ENCODE measurements around the gene SHISA6.

The SHISA6 gene

DNA sequence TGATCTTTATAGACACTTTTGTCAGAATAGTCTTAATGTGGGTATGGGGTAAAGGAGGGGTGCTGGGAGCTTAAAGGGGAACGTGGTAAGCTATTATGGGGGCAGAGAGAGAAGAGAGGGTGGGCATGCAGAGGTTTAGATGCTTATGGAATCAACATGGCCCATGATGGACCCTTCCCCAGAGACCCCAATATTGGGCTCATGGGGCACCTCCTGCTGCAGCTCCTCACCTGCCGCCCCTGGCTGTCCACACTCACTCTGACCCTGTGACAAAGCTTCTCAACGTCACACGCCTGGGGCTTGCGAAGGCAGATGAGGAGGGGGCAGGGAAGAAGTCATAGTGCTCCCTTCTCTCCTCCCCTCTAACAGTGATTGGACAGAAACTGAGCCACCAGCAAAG lies 95.3 kb downstream of the SHISA6 start:
- CTCF ChIA-PET, result interaction anchor here (1.0 kb wide), 1 partner anchor 9 kb away, joined by 3 read pairs; no protein-coding TSS in a partner anchor
- POLR2A ChIA-PET, result no interaction called here
- TF ChIP-seq, protein P1, sequence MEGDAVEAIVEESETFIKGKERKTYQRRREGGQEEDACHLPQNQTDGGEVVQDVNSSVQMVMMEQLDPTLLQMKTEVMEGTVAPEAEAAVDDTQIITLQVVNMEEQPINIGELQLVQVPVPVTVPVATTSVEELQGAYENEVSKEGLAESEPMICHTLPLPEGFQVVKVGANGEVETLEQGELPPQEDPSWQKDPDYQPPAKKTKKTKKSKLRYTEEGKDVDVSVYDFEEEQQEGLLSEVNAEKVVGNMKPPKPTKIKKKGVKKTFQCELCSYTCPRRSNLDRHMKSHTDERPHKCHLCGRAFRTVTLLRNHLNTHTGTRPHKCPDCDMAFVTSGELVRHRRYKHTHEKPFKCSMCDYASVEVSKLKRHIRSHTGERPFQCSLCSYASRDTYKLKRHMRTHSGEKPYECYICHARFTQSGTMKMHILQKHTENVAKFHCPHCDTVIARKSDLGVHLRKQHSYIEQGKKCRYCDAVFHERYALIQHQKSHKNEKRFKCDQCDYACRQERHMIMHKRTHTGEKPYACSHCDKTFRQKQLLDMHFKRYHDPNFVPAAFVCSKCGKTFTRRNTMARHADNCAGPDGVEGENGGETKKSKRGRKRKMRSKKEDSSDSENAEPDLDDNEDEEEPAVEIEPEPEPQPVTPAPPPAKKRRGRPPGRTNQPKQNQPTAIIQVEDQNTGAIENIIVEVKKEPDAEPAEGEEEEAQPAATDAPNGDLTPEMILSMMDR (IDR thresholded peaks at IDR 0.05; ENCODE audit: control extremely low read depth, extremely low read depth, low read depth, missing control alignments), result no peak
- no peak for DNase-seq (ENCODE audit: extremely low spot score)

DNA sequence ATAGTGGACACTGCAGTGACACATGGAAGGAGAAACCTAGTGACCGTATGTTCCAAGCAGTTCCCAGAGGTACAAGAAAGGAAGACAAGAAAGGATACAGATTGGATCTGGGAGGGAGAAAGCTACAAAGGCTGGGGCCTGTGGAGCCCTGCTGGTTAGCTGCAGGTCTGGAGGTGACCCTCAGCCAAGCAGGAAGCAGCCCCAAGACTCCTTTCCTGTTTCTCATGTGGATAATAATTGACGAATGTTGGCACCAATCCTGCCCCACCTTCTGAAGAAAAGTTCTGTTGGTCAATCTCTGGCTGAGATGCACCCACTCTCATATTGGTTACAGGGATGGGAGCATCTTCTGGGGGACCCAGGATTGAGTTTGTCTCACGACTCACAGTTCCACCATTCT lies 99.8 kb downstream of the SHISA6 start:
- POLR2A ChIA-PET, result no interaction called here
- CTCF ChIA-PET, result interaction anchor here (1.0 to 1.2 kb wide), 2 partner anchors 17 to 344 kb away, joined by 3 read pairs; no protein-coding TSS in a partner anchor

GRCh38 chr17:11342138-11342537 lies 101.1 kb downstream of the SHISA6 start:
- DNase-seq (ENCODE audit: extremely low spot score), result no peak
- ChIA-PET CTCF (no interaction called here), POLR2A (no interaction called here)
- TF ChIP-seq, protein P1 (IDR thresholded peaks at IDR 0.05; ENCODE audit: control extremely low read depth, extremely low read depth, low read depth, missing control alignments), result no peak

More for the DNA sequence above, 99.8 kb downstream of the SHISA6 start:
- TF ChIP-seq, protein P1 (IDR thresholded peaks at IDR 0.05; ENCODE audit: control extremely low read depth, extremely low read depth, low read depth, missing control alignments), result no peak
- no peak for DNase-seq (ENCODE audit: extremely low spot score)

GRCh38 chr17:11349106-11349505 lies 108.1 kb downstream of the SHISA6 start:
- POLR2A ChIA-PET, result no interaction called here
- DNase-seq (ENCODE audit: extremely low spot score), result no peak
- CTCF ChIA-PET, result no interaction called here

GRCh38 chr17:11351479-11351878 lies 110.5 kb downstream of the SHISA6 start:
- TF ChIP-seq, protein P1 (IDR thresholded peaks at IDR 0.05; ENCODE audit: control extremely low read depth, extremely low read depth, low read depth, missing control alignments), result no peak
- ChIA-PET POLR2A (no interaction called here), CTCF (no interaction called here)
- no peak for DNase-seq (ENCODE audit: extremely low spot score)

More at GRCh38 chr17:11349106-11349505, 108.1 kb downstream of the SHISA6 start:
- TF ChIP-seq, protein P1 (IDR thresholded peaks at IDR 0.05; ENCODE audit: control extremely low read depth, extremely low read depth, low read depth, missing control alignments), result no peak

DNA sequence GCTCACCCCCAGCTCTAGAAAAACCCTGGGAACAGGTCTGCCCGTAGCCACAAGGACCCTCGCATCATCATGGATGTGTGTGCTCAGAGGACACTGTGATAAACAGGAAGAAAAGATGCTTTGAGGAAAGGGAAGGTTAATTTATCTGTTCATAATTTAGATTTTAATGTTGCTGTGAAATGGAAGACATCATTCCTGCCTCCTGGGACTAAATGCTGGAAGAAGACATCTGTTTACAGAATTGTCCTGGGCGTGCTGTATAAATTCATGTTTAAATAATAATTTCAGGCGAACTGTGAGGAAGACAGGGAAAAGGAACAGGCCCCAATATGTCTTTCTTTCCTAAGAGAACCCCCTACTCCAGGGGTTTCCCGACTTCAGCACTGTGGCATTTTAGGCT lies 112.6 kb downstream of the SHISA6 start:
- ChIA-PET POLR2A (no interaction called here), CTCF (no interaction called here)
- no peak for DNase-seq (ENCODE audit: extremely low spot score)
- TF ChIP-seq, protein P1 (IDR thresholded peaks at IDR 0.05; ENCODE audit: control extremely low read depth, extremely low read depth, low read depth, missing control alignments), result no peak

- ChIA-PET CTCF (no interaction called here), POLR2A (no interaction called here)
- TF ChIP-seq, protein P1 (IDR thresholded peaks at IDR 0.05; ENCODE audit: control extremely low read depth, extremely low read depth, low read depth, missing control alignments), result no peak
- no peak for DNase-seq (ENCODE audit: extremely low spot score)
These were observed 115.4 kb downstream of the SHISA6 start for GRCh38 chr17:11356371-11356770.

All from GM10248 (cell line).